Naive B cell (primary cell): ENCODE data around the gene VPS13D. TPM values are rescaled to one million over a fixed set of nuclear protein-coding genes. Genes with fewer than 3 reads are reported as not detected.
"Not testable (repeated sequence)": the region's sequence is repeated elsewhere in the genome, so short reads cannot be mapped to it uniquely, and the experiment has no call there.

Experiments used
- ATAC-seq, 2 donors: fragments of 150-1000 bp; cut with Tn5 transposase; 2 replicates each; pipeline ENCODE4 v1.10.0; 2021; ENCODE audit warnings: low read depth in 2 of 2, mild to moderate bottlenecking in 2 of 2, moderate library complexity in 2 of 2
- DNase-seq: peaks from one replicate; pipeline ENCODE4 v3.0.0; 2022
- H3K27ac Mint-ChIP-seq, 6 donors: one replicate each; pipeline ENCODE4 v1.8.0; 2020 to 2022; ENCODE audit warnings: mild to moderate bottlenecking in 6 of 6, mixed read lengths in 6 of 6, moderate library complexity in 5 of 6, inconsistent platforms in 2 of 6
- H3K27me3 Mint-ChIP-seq, 3 donors: one replicate each; pipeline ENCODE4 v1.8.0; 2021 to 2022; ENCODE audit warnings: mixed read lengths in 3 of 3, mild to moderate bottlenecking in 1 of 3
- H3K36me3 Mint-ChIP-seq, 2 donors: one replicate each; pipeline ENCODE4 v1.8.0; 2020 to 2022; ENCODE audit warnings: mixed read lengths in 2 of 2, inconsistent platforms in 1 of 2, mild to moderate bottlenecking in 1 of 2
- H3K4me1 Mint-ChIP-seq, 3 donors: one replicate each; pipeline ENCODE4 v1.8.0; 2020 to 2022; ENCODE audit warnings: mixed read lengths in 3 of 3, inconsistent platforms in 1 of 3, mild to moderate bottlenecking in 1 of 3, moderate library complexity in 1 of 3
- H3K4me3 Mint-ChIP-seq, 8 donors: one replicate each; pipeline ENCODE4 v1.8.0; 2020 to 2022; ENCODE audit warnings: mild to moderate bottlenecking in 8 of 8, mixed read lengths in 8 of 8, moderate library complexity in 8 of 8, inconsistent platforms in 2 of 8
- H3K9me3 Mint-ChIP-seq, 7 donors: one replicate each; pipeline ENCODE4 v1.8.0; 2020 to 2022; ENCODE audit warnings: mixed read lengths in 7 of 7, mild to moderate bottlenecking in 5 of 7, inconsistent platforms in 2 of 7, moderate library complexity in 1 of 7
- polyA plus RNA-seq, 6 donors: library from polyadenylated mRNA; unstranded; fragments of 300-500 nt; fragmentation: Illumina TruSeq; gene quantifications; one replicate each; pipeline ENCODE4 v1.2.3, GENCODE V29; 2021; ENCODE audit warnings: low read depth in 6 of 6

VPS13D gene
- polyA plus RNA-seq, 6 donors from 2014 or later = 7.6 to 14.6 (median 11.8) TPM

DNA sequence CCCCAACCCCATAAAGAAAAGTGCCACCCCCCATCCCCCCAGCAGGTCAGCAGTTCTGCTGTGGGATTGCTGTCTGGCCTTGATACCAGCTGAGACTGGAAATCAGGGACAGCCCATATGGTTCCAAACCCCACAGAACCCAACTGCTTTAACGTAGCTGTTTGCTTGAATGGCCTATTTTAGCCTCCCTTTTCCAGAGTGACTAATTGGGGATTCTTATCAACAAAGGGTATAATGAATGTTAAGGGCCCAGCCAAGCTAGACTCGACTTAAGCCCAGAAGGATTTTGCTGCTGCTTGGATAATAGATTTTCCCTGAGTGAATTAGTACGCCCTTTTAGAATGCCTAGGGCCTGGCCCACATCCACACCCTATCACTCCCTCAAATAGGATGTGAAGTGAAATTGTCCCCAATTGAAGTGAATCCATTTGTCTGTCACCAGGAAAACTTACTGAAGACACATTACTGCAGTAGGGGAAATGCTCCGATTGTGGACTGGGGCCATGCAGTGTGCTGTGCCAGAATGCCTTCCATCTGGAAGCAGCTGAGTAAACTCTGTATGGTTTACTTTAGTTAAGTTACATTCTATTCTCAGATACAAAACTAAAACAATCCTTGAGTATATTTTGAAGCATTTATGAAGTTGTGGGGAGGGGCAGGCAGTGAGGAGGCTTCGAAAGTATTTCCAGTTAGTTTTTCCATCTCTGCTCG is 231.2 kb downstream of the VPS13D start:
- DNase-seq = no peak
- Mint-ChIP-seq H3K27me3 (no peaks in the 10 kb centered on the region), H3K4me3 (no peak overlapping the region), H3K4me1 (peaks cover 0 to 6% (median 0%) of the 10 kb centered on the region in 3 donors), H3K9me3 (no peaks in the 10 kb centered on the region), H3K36me3 (peaks cover 31 to 52% of the 10 kb centered on the region in 2 donors), H3K27ac (peak overlapping the region in 2 of 6 donors; percentile 9 to 20)
- ATAC-seq = no peak

DNA sequence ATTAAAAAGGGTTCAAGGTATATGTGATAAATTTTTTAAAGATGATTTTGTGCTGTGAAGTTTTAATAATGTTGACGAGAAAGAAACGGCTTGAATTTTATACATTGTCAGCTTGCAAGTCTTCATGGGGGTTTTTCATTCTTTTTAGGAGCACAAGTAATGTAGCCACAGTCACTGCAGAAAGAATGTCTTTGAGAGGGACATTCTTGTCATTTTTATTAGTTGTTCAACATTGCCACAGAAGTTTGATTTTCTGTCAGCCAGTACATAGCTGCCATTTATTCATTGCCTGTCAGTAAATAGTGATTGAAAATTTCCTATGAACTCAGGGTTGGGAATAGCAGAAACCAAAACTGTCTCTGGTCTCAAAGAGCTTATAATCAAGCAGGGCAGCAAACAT is 231.9 kb downstream of the VPS13D start:
- peaks cover 25 to 48% of the 10 kb centered on the region in 2 donors for H3K36me3 Mint-ChIP-seq
- no peak overlapping the region for H3K27ac Mint-ChIP-seq
- no peak for ATAC-seq
- no peaks in the 10 kb centered on the region for H3K9me3 Mint-ChIP-seq
- no peak overlapping the region for H3K4me3 Mint-ChIP-seq
- DNase-seq = no peak
- peaks cover 0 to 6% (median 0%) of the 10 kb centered on the region in 3 donors for H3K4me1 Mint-ChIP-seq
- no peaks in the 10 kb centered on the region for H3K27me3 Mint-ChIP-seq

DNA sequence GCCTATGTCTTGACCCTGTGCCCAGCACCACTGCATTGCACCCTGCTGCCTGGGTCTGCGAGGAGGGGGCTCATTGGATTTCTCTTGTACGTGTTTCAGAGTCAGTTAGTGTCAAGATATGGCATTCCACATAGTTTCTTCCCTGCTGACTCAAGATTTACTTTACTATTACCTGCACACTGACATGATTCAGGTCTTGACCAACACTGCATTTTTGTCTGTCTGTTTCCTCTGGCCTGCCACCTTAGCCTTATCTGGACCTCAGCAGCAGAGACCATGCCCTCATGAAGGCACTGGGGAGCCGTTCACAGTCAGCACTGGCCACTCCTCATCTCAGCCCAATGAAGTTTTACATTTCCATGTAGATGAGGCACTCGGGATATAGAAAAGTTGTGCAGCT is 232.8 kb downstream of the VPS13D start:
- Mint-ChIP-seq H3K27me3 (no peaks in the 10 kb centered on the region), H3K9me3 (no peaks in the 10 kb centered on the region), H3K4me3 (no peak overlapping the region), H3K4me1 (peaks cover 4 to 10% (median 8%) of the 10 kb centered on the region in 3 donors), H3K27ac (no peak overlapping the region), H3K36me3 (peaks cover 17 to 48% of the 10 kb centered on the region in 2 donors)
- DNase-seq = no peak
- no peak for ATAC-seq

DNA sequence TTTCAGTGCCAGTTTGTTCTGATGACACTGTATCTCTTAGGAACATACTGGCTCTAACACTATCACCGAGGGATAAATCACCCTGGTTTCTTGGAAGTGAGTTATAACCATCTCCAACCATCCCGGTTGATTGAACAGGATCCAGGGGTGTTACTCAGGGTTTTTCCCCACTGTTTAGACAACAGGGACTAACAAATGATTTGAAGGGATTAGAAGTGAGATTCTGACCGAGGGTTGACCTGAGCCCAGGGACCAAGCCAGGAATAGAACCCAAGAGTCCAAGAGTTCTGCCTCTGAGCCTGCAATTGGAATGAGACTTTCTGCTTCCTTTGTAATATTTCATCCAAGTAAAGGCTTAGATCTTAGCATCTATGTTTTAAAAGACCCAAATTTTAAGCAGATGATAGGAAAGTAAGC is 234.2 kb downstream of the VPS13D start:
- H3K36me3 Mint-ChIP-seq = peaks cover 17 to 42% of the 10 kb centered on the region in 2 donors
- no peak for ATAC-seq

DNA sequence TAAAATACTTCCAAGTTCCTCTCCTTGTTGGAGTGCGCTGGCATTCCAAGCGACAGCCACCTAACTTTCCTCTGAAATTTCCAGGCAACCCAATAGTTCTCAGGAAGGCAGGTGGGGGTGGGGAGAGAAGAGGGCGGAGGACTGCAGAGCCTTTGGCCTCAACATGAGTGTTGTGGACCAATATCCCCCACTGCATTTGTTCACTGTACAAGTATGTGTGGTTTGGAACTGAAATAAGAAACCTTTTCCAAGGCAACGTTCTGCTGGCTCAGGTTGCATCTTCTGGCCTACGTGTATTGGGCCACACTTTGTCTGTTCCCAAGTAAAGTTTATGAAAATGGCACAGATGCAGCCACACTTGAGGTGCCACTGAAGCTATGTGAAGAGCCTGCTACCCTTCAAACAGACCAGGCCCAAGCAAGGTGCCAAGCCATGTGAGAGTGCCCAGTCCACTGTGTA is 234.8 kb downstream of the VPS13D start:
- no peaks in the 10 kb centered on the region for H3K9me3 Mint-ChIP-seq
- peaks cover 4 to 11% (median 9%) of the 10 kb centered on the region in 3 donors for H3K4me1 Mint-ChIP-seq
- peaks cover 17 to 40% of the 10 kb centered on the region in 2 donors for H3K36me3 Mint-ChIP-seq
- no peaks in the 10 kb centered on the region for H3K27me3 Mint-ChIP-seq
- H3K27ac Mint-ChIP-seq = no peak overlapping the region
- H3K4me3 Mint-ChIP-seq = no peak overlapping the region
- DNase-seq (no peak), ATAC-seq (no peak)

More for the DNA sequence above, 234.2 kb downstream of the VPS13D start:
- no peaks in the 10 kb centered on the region for H3K27me3 Mint-ChIP-seq
- DNase-seq = no peak
- H3K27ac Mint-ChIP-seq = no peak overlapping the region
- H3K4me3 Mint-ChIP-seq = no peak overlapping the region
- H3K9me3 Mint-ChIP-seq = no peaks in the 10 kb centered on the region
- peaks cover 4 to 11% (median 9%) of the 10 kb centered on the region in 3 donors for H3K4me1 Mint-ChIP-seq

DNA sequence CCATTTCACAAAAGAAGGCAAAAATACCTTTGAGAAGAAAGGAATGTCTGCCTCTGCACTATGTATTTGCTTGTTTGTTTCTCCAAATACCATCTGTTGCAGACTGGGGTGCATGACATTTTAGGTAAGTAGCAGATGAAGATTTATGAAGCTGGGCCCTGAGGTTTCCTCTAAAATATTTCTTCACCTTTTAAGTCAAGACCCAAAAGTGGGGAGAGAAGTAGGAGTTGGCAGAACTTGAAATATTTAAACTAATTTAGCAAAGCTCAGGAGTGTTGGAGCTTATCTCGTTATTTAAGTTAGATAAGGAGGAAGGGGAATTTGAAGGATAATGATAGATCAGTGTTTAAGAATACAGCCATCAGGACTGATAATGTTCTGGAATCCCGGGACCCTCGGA is 235.3 kb downstream of the VPS13D start:
- peaks cover 17 to 35% of the 10 kb centered on the region in 2 donors for H3K36me3 Mint-ChIP-seq
- ATAC-seq (no peak), DNase-seq (no peak)
- H3K9me3 Mint-ChIP-seq = no peaks in the 10 kb centered on the region
- H3K27me3 Mint-ChIP-seq = no peaks in the 10 kb centered on the region
- peak overlapping the region in 1 of 6 donors; percentile 16 for H3K27ac Mint-ChIP-seq
- peaks cover 4 to 11% (median 10%) of the 10 kb centered on the region in 3 donors for H3K4me1 Mint-ChIP-seq
- no peak overlapping the region for H3K4me3 Mint-ChIP-seq

DNA sequence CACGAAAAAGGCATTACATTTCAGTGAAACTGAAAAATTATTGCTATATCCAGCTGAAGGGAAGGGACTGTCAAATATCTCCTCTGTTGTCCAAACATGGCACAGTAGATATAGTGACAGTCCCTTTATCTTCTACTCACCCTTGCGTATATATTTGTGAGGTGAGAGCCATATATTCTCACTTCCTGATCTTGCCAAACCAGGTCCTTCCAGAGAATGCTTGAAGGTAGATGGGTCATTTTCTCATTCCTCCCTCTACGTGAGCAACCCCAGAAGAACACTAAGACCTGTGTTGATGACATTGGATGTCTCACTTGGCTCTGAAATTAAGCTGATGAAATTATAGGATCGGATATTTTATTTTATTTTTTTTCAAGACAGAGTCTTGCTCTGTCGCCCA is 237.0 kb downstream of the VPS13D start:
- H3K4me1 Mint-ChIP-seq = peaks cover 11 to 23% (median 21%) of the 10 kb centered on the region in 3 donors
- no peaks in the 10 kb centered on the region for H3K9me3 Mint-ChIP-seq
- peaks cover 6 to 24% of the 10 kb centered on the region in 2 donors for H3K36me3 Mint-ChIP-seq
- no peak overlapping the region for H3K27ac Mint-ChIP-seq
- DNase-seq (no peak), ATAC-seq (no peak)
- H3K4me3 Mint-ChIP-seq = no peak overlapping the region
- H3K27me3 Mint-ChIP-seq = no peaks in the 10 kb centered on the region

DNA sequence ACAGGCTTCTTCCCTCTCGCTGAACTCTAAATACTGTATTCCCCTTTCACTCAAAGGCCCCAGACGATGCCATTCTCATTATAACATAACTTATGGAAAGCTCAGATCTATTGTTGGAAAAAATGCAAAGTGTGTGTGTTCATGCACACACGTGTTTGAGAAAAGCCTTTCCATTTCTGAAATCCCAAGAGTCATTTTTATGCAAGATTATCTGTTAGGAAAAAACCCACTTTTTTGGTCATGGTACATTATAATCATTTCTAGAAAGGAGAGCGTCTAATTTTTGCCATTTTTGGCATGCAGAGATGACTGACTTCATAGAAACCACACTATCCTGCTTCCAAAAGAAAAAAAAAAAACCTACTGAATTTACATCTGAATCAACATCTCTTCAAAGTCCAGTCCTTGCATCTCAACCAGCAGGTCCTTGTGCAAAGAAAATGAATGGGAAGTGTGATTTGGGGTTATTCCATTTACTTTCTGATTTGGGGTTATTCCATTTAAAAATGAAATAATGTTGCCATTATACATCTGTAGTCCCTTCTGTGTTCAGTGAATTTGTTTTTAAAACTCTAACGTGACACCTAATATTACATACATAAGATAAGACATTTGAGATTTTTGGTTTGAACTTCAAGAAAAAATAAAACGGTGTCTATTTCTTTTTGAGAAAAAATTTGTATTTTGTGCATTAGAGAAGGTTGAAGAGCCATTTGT is 237.9 kb downstream of the VPS13D start:
- H3K4me3 Mint-ChIP-seq = no peak overlapping the region
- H3K4me1 Mint-ChIP-seq = peaks cover 20 to 32% (median 29%) of the 10 kb centered on the region in 3 donors
- H3K9me3 Mint-ChIP-seq = peaks cover 0 to 1% (median 0%) of the 10 kb centered on the region in 7 donors
- no peaks in the 10 kb centered on the region for H3K27me3 Mint-ChIP-seq
- peaks cover 0 to 16% of the 10 kb centered on the region in 2 donors for H3K36me3 Mint-ChIP-seq
- peak overlapping the region in 1 of 6 donors; percentile 38 for H3K27ac Mint-ChIP-seq
- ATAC-seq (no peak), DNase-seq (no peak)

DNA sequence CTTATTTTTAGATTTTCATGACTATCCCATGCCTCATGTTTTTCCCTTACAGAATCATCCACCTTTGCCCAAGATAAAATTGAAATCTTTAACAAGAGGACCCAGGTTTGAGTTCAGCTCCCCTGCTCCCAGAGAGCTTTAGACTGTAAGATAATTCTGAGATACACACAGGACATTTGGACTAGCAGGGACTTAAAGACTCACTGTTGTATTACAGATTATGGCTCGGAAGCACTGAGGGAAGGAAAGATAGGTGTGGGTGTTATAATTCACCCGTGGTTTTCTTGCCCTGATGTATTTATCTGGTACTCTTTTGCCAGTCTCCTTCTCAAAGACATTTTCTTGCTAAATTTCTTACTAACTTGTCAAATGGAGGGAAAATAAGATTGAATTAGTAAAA is 238.5 kb downstream of the VPS13D start:
- H3K27ac Mint-ChIP-seq = no peak overlapping the region
- no peaks in the 10 kb centered on the region for H3K27me3 Mint-ChIP-seq
- H3K4me3 Mint-ChIP-seq = no peak overlapping the region
- ATAC-seq (no peak), DNase-seq (no peak)
- H3K9me3 Mint-ChIP-seq = peaks cover 0 to 1% (median 0%) of the 10 kb centered on the region in 7 donors
- H3K4me1 Mint-ChIP-seq = peaks cover 26 to 38% (median 30%) of the 10 kb centered on the region in 3 donors
- H3K36me3 Mint-ChIP-seq = peaks cover 0 to 10% of the 10 kb centered on the region in 2 donors

DNA sequence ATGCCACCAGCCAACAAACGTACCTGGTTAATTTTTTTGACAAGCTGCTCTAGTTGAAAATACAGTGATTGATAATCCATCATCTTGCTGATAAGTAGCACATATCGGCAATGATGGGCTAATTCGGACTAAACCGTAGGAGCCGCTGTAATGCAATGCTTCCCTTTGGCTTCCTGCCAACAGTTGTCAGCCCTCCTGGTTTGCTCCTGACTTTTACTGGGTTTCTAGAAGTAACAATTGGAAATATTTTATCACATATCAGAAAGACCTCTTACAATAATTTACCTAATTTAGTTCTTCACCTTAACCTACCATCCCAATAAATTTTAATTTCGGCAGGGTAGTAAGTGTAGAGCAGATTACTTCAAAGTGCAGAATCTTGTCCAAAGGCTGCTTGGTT is 239.7 kb downstream of the VPS13D start:
- Mint-ChIP-seq H3K4me1 (peaks cover 33 to 50% (median 37%) of the 10 kb centered on the region in 3 donors), H3K9me3 (peaks cover 0 to 1% (median 0%) of the 10 kb centered on the region in 7 donors), H3K27ac (peak overlapping the region in 2 of 6 donors; percentile 18 to 96), H3K27me3 (no peaks in the 10 kb centered on the region), H3K4me3 (no peak overlapping the region), H3K36me3 (peaks cover 0 to 5% of the 10 kb centered on the region in 2 donors)
- DNase-seq (no peak), ATAC-seq (no peak)

DNA sequence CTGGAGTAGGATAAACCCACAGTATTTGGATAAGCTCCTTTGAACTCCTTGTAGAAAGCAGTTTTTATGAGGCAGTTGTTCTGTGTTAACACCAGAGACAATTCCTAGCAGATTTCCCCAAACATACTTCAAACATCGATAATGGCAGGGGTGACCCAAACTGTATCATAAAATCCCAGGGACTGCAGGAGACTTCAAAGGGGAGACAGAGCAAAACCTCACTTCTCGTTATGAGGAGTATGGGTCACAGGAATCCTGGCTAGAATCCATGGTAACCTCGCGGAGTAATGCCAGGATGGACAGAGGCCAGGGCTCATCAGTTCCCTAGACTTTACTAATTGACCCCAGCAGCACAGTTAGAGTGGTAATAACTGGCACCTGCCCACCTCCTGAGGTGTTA is 240.2 kb downstream of the VPS13D start:
- ATAC-seq (no peak), DNase-seq (no peak)
- Mint-ChIP-seq H3K27ac (peak overlapping the region; percentile 24 to 96 (median 75)), H3K4me3 (no peak overlapping the region), H3K9me3 (peaks cover 0 to 1% (median 0%) of the 10 kb centered on the region in 7 donors), H3K36me3 (peaks cover 0 to 5% of the 10 kb centered on the region in 2 donors), H3K27me3 (no peaks in the 10 kb centered on the region), H3K4me1 (peaks cover 33 to 55% (median 42%) of the 10 kb centered on the region in 3 donors)

DNA sequence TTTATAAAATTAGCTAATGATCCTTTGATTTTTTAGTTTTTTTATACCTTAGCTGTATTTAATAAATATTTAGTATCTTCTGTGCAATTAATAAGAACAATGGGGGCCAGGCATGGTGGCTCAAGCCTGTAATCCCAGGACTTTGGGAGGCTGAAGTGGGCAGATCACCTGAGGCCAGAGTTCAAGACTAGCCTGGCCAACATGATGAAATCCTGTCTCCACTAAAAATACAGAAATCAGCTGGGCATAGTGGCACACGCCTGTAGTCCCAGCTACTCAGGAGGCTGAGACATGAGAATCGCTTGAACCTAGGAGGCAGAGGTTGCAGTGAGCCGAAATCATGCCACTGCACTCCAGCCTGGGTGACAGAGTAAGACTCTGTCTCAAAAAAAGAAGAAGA is 241.1 kb downstream of the VPS13D start:
- H3K36me3 Mint-ChIP-seq, ATAC-seq, DNase-seq, H3K27me3 Mint-ChIP-seq, H3K4me3 Mint-ChIP-seq, H3K9me3 Mint-ChIP-seq: not testable (repeated sequence)
- Mint-ChIP-seq H3K27ac (peak overlapping the region in 4 of 6 donors; percentile 49 to 96 (median 86)), H3K4me1 (peaks cover 37 to 64% (median 51%) of the 10 kb centered on the region in 3 donors)

DNA sequence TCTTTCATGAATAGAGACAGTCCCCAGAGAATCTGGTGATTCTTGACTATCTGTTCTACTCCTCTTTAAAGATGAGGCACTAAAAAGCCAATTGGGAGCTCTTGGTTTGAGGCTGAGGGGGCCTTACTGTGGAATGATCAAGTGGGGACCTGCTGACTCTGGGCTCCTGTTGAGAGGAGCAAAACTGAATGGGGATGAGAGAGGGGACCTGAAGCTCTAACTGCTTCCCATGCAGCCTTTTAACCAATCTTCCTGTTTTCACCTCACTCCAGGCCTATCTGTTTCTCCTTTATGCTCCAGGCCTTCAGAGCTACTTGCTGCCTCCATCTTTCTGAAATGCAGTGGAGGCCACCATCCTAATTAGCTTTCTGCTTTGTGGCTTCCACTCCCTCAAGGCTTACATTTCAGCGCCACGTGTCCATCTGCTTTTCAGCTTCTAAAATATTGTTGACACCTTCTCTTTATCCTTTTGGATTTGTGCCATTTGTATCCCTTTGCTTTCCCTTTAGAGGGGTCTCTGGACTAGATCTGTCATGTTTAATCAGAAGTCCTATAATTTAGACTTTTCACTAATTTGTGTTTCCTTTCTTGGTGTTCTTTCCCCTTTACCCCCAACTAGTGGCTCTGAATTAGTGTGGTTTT is 242.4 kb downstream of the VPS13D start:
- ATAC-seq (no peak), DNase-seq (no peak)
- peaks cover 0 to 1% (median 0%) of the 10 kb centered on the region in 7 donors for H3K9me3 Mint-ChIP-seq
- peaks cover 0 to 4% of the 10 kb centered on the region in 2 donors for H3K36me3 Mint-ChIP-seq
- H3K27me3 Mint-ChIP-seq = no peaks in the 10 kb centered on the region
- peak overlapping the region; percentile 46 to 90 (median 80) for H3K4me3 Mint-ChIP-seq
- peaks cover 49 to 73% (median 64%) of the 10 kb centered on the region in 3 donors for H3K4me1 Mint-ChIP-seq
- H3K27ac Mint-ChIP-seq = peak overlapping the region; percentile 96 to 98 (median 97)
